Measurements from ENCODE around the gene OLFML3. TPM values are rescaled to one million over a fixed set of nuclear protein-coding genes. Genes with fewer than 3 reads are reported as not detected.

The OLFML3 gene
- total and polyA plus RNA-seq, 2 donors (not counting 3 experiments of a cell fraction or from before 2014, with no cell fraction given), result 3.4 to 3.9 TPM

GRCh38 chr1:113991467-113991997, 12.3 kb downstream of the OLFML3 start:
- CTCF ChIA-PET, result interaction anchor here (0.5 kb wide), 1 partner anchor 292 kb away, joined by 3 read pairs; no protein-coding TSS in a partner anchor
- Histone ChIP-seq H3K4me3 (replicated peaks in 1 of 3; ENCODE audit: insufficient read depth in 1 of 3, low read depth in 1 of 3, low read length in 3 of 3) (no peak overlapping the region), H2AFZ (ENCODE audit: low read depth, low read length) (no peak overlapping the region), H3K27ac (ENCODE audit: insufficient read depth, low read depth, low read length) (no peak overlapping the region), H3K79me2 (ENCODE audit: control insufficient read depth, insufficient read depth, low read length) (no peaks in the 10 kb centered on the region), H3K9me1 (replicated peaks; ENCODE audit: control insufficient read depth, extremely low read depth, insufficient read depth, low read length) (no peaks in the 10 kb centered on the region), H4K20me1 (replicated peaks; ENCODE audit: control insufficient read depth, extremely low read depth, insufficient read depth, low read length) (no peaks in the 10 kb centered on the region), H3K36me3 (ENCODE audit: control insufficient read depth in 2 of 2, extremely low read depth in 1 of 2, insufficient read depth in 2 of 2, low read length in 2 of 2) (no peaks in the 10 kb centered on the region), H3K4me2 (ENCODE audit: insufficient read depth, low read length) (no peak overlapping the region), H3K27me3 (ENCODE audit: control insufficient read depth in 2 of 2, insufficient read depth in 2 of 2, low read length in 2 of 2) (peaks cover 0 to 2% of the 10 kb centered on the region in 2 experiments), H3K4me1 (ENCODE audit: control insufficient read depth, extremely low read depth, insufficient read depth, low read length) (no peaks in the 10 kb centered on the region), H3K9ac (replicated peaks; ENCODE audit: extremely low read depth, insufficient read depth, low read length) (no peak overlapping the region), H3K9me3 (replicated peaks; ENCODE audit: control insufficient read depth, insufficient read depth, low read length) (no peaks in the 10 kb centered on the region)
- FAIRE-seq (no peak), DNase-seq (ENCODE audit: low read depth, low spot score) (no peak)
- no TSS peak for BruUV-seq (replicated peaks)
- intact Hi-C loops (cut with micrococcal nuclease) (no loop called here), dilution Hi-C loops (cut with MboI; ENCODE audit: extremely low pct_ligation_motif_present, low sequenced_read_pairs) (no loop called here)
- POLR2A ChIA-PET, result no interaction called here
- TF ChIP-seq POLR2AphosphoS5 (IDR thresholded peaks at IDR 0.05; ENCODE audit: insufficient read depth, low read depth, low read length), result no peak
- TF ChIP-seq GATA2 (IDR thresholded peaks at IDR 0.05; ENCODE audit: insufficient read depth, insufficient read length, low read depth, low read length), result no peak
- no peak for TF ChIP-seq CTCF (IDR thresholded peaks at IDR 0.05; ENCODE audit: extremely low read depth in 1 of 2, insufficient read depth in 1 of 2, low read depth in 1 of 2, low read length in 2 of 2)
- TF ChIP-seq POLR2A (IDR thresholded peaks at IDR 0.05; ENCODE audit: low read depth, low read length), result no peak
- TF ChIP-seq MYC (IDR thresholded peaks at IDR 0.05; ENCODE audit: low read depth, low read length), result no peak
- TF ChIP-seq FOS (IDR thresholded peaks at IDR 0.05; ENCODE audit: borderline replicate concordance, insufficient read depth, low read length), result no peak
- TF ChIP-seq, protein P1, sequence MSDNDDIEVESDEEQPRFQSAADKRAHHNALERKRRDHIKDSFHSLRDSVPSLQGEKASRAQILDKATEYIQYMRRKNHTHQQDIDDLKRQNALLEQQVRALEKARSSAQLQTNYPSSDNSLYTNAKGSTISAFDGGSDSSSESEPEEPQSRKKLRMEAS (IDR thresholded peaks at IDR 0.05; ENCODE audit: insufficient read depth, insufficient read length), result no peak
- no peak for TF ChIP-seq JUN (IDR thresholded peaks at IDR 0.05; ENCODE audit: borderline replicate concordance, insufficient read depth, insufficient read length, low read depth)
- TF ChIP-seq EZH2 (IDR thresholded peaks at IDR 0.05; ENCODE audit: borderline replicate concordance, low read depth, low read length, severe bottlenecking), result no peak
